Right renal cortex interstitium (tissue), 3 donors: Measurements from ENCODE around the gene EGR2. TPM values are rescaled to one million over a fixed set of nuclear protein-coding genes. Genes with fewer than 3 reads are reported as not detected.
"Not testable (repeated sequence)": the region's sequence is repeated elsewhere in the genome, so short reads cannot be mapped to it uniquely, and the experiment has no call there.

Experiments
- DNase-seq, 3 donors: peaks; one replicate each; pipeline ENCODE4 v3.0.0-alpha.2; 2013; ENCODE audit warnings: low read depth in 3 of 3, low spot score in 2 of 3
- polyA plus RNA-seq, 3 donors: library from polyadenylated mRNA; unstranded; fragments of 120-200 nt; gene quantifications; one replicate each; pipeline ENCODE4 v1.2.1, GENCODE V29; 2013; ENCODE audit not compliant: insufficient read length in 3 of 3

EGR2 gene
- polyA plus RNA-seq, 3 donors: 2.3 to 13.8 (median 3.8) TPM

- no peak for DNase-seq
Observed at GRCh38 chr10:62795762-62796161, 20.4 kb downstream of the EGR2 start.

GRCh38 chr10:62795100-62795499, 21.1 kb downstream of the EGR2 start:
- DNase-seq: no peak

- DNase-seq: no peak
Observed at GRCh38 chr10:62794306-62794705, 21.9 kb downstream of the EGR2 start.

GRCh38 chr10:62792261-62792660, 23.9 kb downstream of the EGR2 start:
- no peak for DNase-seq

GRCh38 chr10:62790571-62790970, 25.6 kb downstream of the EGR2 start:
- no peak for DNase-seq

- no peak for DNase-seq
Observed at GRCh38 chr10:62790019-62790555, 26.1 kb downstream of the EGR2 start.

- no peak for DNase-seq
Observed at GRCh38 chr10:62788861-62789467, 27.2 kb downstream of the EGR2 start.

GRCh38 chr10:62788285-62788684, 27.9 kb downstream of the EGR2 start:
- not testable (repeated sequence) for DNase-seq

GRCh38 chr10:62784537-62784936, 31.6 kb downstream of the EGR2 start:
- not testable (repeated sequence) for DNase-seq

- no peak for DNase-seq
Observed at GRCh38 chr10:62779487-62780248, 36.5 kb downstream of the EGR2 start.

- no peak for DNase-seq
Observed at GRCh38 chr10:62778125-62778524, 38.0 kb downstream of the EGR2 start.

GRCh38 chr10:62772186-62772974, 43.8 kb downstream of the EGR2 start:
- DNase-seq: no peak

- no peak for DNase-seq
Observed at GRCh38 chr10:62769574-62770242, 46.5 kb downstream of the EGR2 start.

GRCh38 chr10:62766386-62766785, 49.8 kb downstream of the EGR2 start:
- DNase-seq: no peak

GRCh38 chr10:62765726-62766125, 50.4 kb downstream of the EGR2 start:
- no peak for DNase-seq

GRCh38 chr10:62764011-62764410, 52.2 kb downstream of the EGR2 start:
- DNase-seq: no peak

- DNase-seq: no peak
Observed at GRCh38 chr10:62763155-62763554, 53.0 kb downstream of the EGR2 start.
